Common myeloid progenitor, CD34-positive (primary cell): Measurements from ENCODE around the gene ABCD1.
"Not testable (repeated sequence)": the region's sequence is repeated elsewhere in the genome, so short reads cannot be mapped to it uniquely, and the experiment has no call there.

Experiments
- CTCF ChIA-PET: fragments of 350-600 bp; sonication (Branson Sonifier 250); formaldehyde crosslinking; loops from one replicate; lab custom pipeline; 2021; ENCODE audit warnings: antibody characterized with exemption; lab: Charles Lee
- POLR2A ChIA-PET: fragments of 350-600 bp; sonication (Branson Sonifier 250); formaldehyde crosslinking; loops from one replicate; lab custom pipeline; 2021; ENCODE audit warnings: antibody characterized with exemption; lab: Charles Lee
- DNase-seq, 3 donors: peaks; one replicate each; pipeline versions ENCODE4 v3.0.0 to v3.0.0-alpha.2; 2013
- H3K27ac ChIP-seq, 2 experiments: 1 replicate in 1 of 2; 2 replicates in 1 of 2; pipeline ENCODE4 v1.7.0; 2013; ENCODE audit warnings: inconsistent platforms in 2 of 2, low read length in 2 of 2, mild to moderate bottlenecking in 2 of 2, low read depth in 1 of 2, moderate library complexity in 1 of 2; ENCODE audit not compliant: severe bottlenecking in 2 of 2, insufficient read depth in 1 of 2, poor library complexity in 1 of 2
- H3K27me3 ChIP-seq, 5 experiments: replicated peaks in 2 of 5; 1 replicate in 3 of 5; 2 replicates in 2 of 5; pipeline versions ENCODE4 v1.6.1 to v1.7.0; 2013; ENCODE audit warnings: low read length in 4 of 5, mild to moderate bottlenecking in 2 of 5, moderate library complexity in 2 of 5, inconsistent platforms in 1 of 5; ENCODE audit not compliant: insufficient read depth in 5 of 5, control insufficient read depth in 4 of 5
- H3K36me3 ChIP-seq, 4 experiments: 1 replicate in 2 of 4; 2 replicates in 2 of 4; pipeline versions ENCODE4 v1.6.1 to v1.7.0; 2013; ENCODE audit warnings: low read length in 3 of 4, control low read depth in 1 of 4, mild to moderate bottlenecking in 1 of 4; ENCODE audit not compliant: control insufficient read depth in 4 of 4, insufficient read depth in 4 of 4
- H3K4me1 ChIP-seq, 4 experiments: 1 replicate in 3 of 4; 2 replicates in 1 of 4; pipeline versions ENCODE4 v1.6.1 to v1.7.1; 2013; ENCODE audit warnings: low read length in 3 of 4, mild to moderate bottlenecking in 3 of 4, control low read depth in 1 of 4, inconsistent platforms in 1 of 4, moderate library complexity in 1 of 4; ENCODE audit not compliant: control insufficient read depth in 4 of 4, insufficient read depth in 4 of 4; ENCODE audit errors: control extremely low read depth in 1 of 4
- H3K4me3 ChIP-seq, 7 experiments: 1 replicate in 4 of 7; 2 replicates in 3 of 7; pipeline versions ENCODE4 v1.5.1 to v1.7.0; 2013; ENCODE audit warnings: mild to moderate bottlenecking in 7 of 7, low read length in 6 of 7, moderate library complexity in 6 of 7, inconsistent platforms in 2 of 7, low read depth in 2 of 7, control low read depth in 1 of 7; ENCODE audit not compliant: insufficient read depth in 4 of 7, control insufficient read depth in 1 of 7; ENCODE audit errors: extremely low read depth in 1 of 7
- H3K9me3 ChIP-seq, 5 experiments: 1 replicate in 4 of 5; 2 replicates in 1 of 5; pipeline versions ENCODE4 v1.6.1 to v1.7.1; 2013; ENCODE audit warnings: low read length in 4 of 5, mild to moderate bottlenecking in 2 of 5, inconsistent platforms in 1 of 5, low read depth in 1 of 5, moderate library complexity in 1 of 5; ENCODE audit not compliant: control insufficient read depth in 4 of 5, insufficient read depth in 2 of 5; ENCODE audit errors: control extremely low read depth in 1 of 5
- WGBS: methylation state at CpG from one replicate; pipeline ENCODE4 v1.1.5; 2013; ENCODE audit not compliant: insufficient coverage; 5-methylcytosine and 5-hydroxymethylcytosine counted together

The ABCD1 gene

GRCh38 chrX:153699784-153700371 lies 24.8 kb upstream of the ABCD1 start:
- H3K27ac ChIP-seq, H3K4me1 ChIP-seq, DNase-seq, POLR2A ChIA-PET, H3K4me3 ChIP-seq, H3K9me3 ChIP-seq: not testable (repeated sequence)
- CTCF ChIA-PET, result interaction anchor here (1.2 kb wide), 1 partner anchor 10 kb away, joined by 3 read pairs; no protein-coding TSS in a partner anchor
- Histone ChIP-seq H3K27me3 (peaks cover 0 to 12% (median 0%) of the 10 kb centered on the region in 5 experiments), H3K36me3 (peaks cover 0 to 53% (median 11%) of the 10 kb centered on the region in 4 experiments)
- 97% methylated on average over 11 of the region's 18 CpGs for WGBS

GRCh38 chrX:153700376-153700945 lies 24.2 kb upstream of the ABCD1 start:
- no peak for DNase-seq
- Histone ChIP-seq H3K27me3 (peaks cover 0 to 15% (median 0%) of the 10 kb centered on the region in 5 experiments), H3K36me3 (peaks cover 0 to 58% (median 11%) of the 10 kb centered on the region in 4 experiments), H3K9me3 (no peaks in the 10 kb centered on the region), H3K4me3 (no peak overlapping the region), H3K4me1 (no peaks in the 10 kb centered on the region), H3K27ac (no peak overlapping the region)
- CTCF ChIA-PET, result no interaction called here
- POLR2A ChIA-PET, result no interaction called here
- 77% methylated on average over 8 of the region's 15 CpGs for WGBS

GRCh38 chrX:153700967-153701366 lies 23.7 kb upstream of the ABCD1 start:
- WGBS, result 94% methylated on average over 3 of the region's 6 CpGs
- POLR2A ChIA-PET, result no interaction called here
- H3K36me3 ChIP-seq, result peaks cover 0 to 60% (median 11%) of the 10 kb centered on the region in 4 experiments

GRCh38 chrX:153701706-153702105 lies 22.9 kb upstream of the ABCD1 start:
- Histone ChIP-seq H3K27ac (no peak overlapping the region), H3K4me3 (no peak overlapping the region), H3K27me3 (peaks cover 0 to 15% (median 0%) of the 10 kb centered on the region in 5 experiments), H3K4me1 (no peaks in the 10 kb centered on the region), H3K9me3 (no peaks in the 10 kb centered on the region), H3K36me3 (peaks cover 0 to 64% (median 11%) of the 10 kb centered on the region in 4 experiments)
- ChIA-PET CTCF (no interaction called here), POLR2A (no interaction called here)
- 91% methylated on average over 7 of the region's 12 CpGs for WGBS
- no peak for DNase-seq

More at GRCh38 chrX:153700967-153701366, 23.7 kb upstream of the ABCD1 start:
- no peaks in the 10 kb centered on the region for H3K4me1 ChIP-seq
- no peak overlapping the region for H3K4me3 ChIP-seq
- CTCF ChIA-PET, result no interaction called here
- H3K27me3 ChIP-seq, result peaks cover 0 to 15% (median 0%) of the 10 kb centered on the region in 5 experiments
- H3K27ac ChIP-seq, result no peak overlapping the region
- H3K9me3 ChIP-seq, result no peaks in the 10 kb centered on the region
- no peak for DNase-seq

- Histone ChIP-seq H3K27me3 (peaks cover 0 to 18% (median 0%) of the 10 kb centered on the region in 5 experiments), H3K36me3 (peaks cover 0 to 62% (median 11%) of the 10 kb centered on the region in 4 experiments), H3K4me1 (no peaks in the 10 kb centered on the region), H3K9me3 (no peaks in the 10 kb centered on the region), H3K4me3 (no peak overlapping the region), H3K27ac (no peak overlapping the region)
- DNase-seq, result no peak
- 90% methylated on average over 21 of the region's 23 CpGs for WGBS
- ChIA-PET CTCF (interaction anchor here (1.6 kb wide), 1 partner anchor 10 kb away, joined by 3 read pairs; no protein-coding TSS in a partner anchor), POLR2A (no interaction called here)
Observed at GRCh38 chrX:153702336-153703035, 22.2 kb upstream of the ABCD1 start.

GRCh38 chrX:153703036-153703370 lies 21.7 kb upstream of the ABCD1 start:
- WGBS, result 95% methylated on average over 15 of the region's 16 CpGs
- DNase-seq, result no peak
- no peaks in the 10 kb centered on the region for H3K4me1 ChIP-seq
- H3K4me3 ChIP-seq, result no peak overlapping the region
- no peak overlapping the region for H3K27ac ChIP-seq
- ChIA-PET CTCF (interaction anchor here (1.6 kb wide), 1 partner anchor 9 kb away, joined by 3 read pairs; no protein-coding TSS in a partner anchor), POLR2A (no interaction called here)
- no peaks in the 10 kb centered on the region for H3K9me3 ChIP-seq
- peaks cover 0 to 19% (median 0%) of the 10 kb centered on the region in 5 experiments for H3K27me3 ChIP-seq
- peaks cover 0 to 64% (median 11%) of the 10 kb centered on the region in 4 experiments for H3K36me3 ChIP-seq
